ENCODE results near the gene PGGHG.
A peak's percentile ranks its signal among the peaks of the same experiment; 100 is the strongest.

Gene PGGHG

DNA sequence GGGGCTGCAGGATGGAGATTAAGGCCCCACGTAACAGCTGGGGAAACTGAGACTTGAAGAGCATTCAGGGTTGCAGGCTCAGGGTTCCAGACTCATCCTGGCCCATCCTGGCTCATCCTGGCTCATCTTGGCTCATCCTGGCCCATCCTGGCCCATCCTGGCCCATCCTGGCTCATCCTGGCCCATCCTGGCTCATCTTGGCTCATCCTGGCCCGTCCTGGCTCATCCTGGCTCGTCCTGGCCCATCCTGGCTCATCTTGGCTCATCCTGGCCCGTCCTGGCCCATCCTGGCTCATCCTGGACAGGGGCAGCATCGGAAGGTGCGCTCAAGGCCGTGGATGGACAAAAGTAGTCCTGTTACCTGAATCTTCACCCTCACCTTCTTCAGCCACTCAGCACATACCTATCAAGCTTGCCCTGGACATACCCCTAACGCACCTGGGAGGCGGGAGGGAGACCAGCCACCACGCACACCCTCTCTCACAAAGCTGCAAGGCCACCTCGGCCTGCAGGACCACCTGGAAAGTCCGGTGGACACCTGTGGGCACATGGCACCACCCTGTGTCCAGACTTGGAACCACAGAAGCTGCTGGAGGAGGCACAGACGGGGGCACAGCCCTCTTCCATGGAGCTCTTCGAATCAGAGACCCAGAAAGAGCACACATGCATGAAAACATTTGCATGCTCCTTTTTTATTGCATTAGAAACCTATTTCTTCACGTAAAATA is 31.0 kb upstream of the PGGHG start:
- H3K27ac ChIP-seq = no peak overlapping the region
- TF ChIP-seq ZFX (IDR thresholded peaks at IDR 0.05; ENCODE audit: borderline replicate concordance) (no peak), CTCF (IDR thresholded peaks at IDR 0.05) (peak; percentile 17; the same call in 1 of the 2 replicates)

DNA sequence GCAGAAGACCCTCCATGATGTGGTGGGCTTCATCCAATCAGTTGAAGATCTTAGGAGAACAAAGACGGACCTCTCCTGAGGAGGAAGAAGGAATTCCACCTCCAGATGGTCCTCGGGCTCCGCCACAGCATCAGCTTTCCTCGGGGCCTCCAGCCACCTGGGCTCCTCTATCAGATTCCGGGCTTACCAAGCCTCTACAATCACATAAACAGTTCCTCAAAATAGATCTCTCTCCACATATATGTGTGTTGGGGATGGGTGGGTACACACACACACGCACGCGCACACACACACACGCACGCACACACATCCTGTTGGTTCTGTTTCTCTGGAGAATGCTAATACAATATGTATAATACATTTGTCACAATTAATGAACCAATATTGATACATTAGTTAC is 29.5 kb upstream of the PGGHG start:
- no peak overlapping the region for H3K27ac ChIP-seq

DNA sequence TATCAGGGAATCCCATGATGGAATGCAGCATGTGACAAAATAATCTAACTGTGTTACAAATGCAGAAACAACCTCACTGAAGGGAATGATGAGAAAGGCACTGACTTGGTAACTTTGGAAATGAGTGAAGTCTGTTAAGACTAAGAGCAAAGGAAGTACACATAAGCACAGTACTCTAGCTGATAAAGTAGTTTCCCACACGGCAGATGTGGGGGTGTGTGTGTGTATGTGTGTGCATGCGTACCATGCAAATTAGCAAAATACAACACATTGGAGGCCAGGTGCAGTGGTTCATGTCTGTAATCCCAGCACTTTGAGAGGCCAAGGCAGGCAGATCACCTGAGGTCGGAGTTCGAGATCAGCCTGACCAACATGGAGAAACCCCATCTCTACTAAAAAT is 27.3 kb upstream of the PGGHG start:
- TF ChIP-seq ZFX (IDR thresholded peaks at IDR 0.05; ENCODE audit: borderline replicate concordance) = no peak
- TF ChIP-seq CTCF (IDR thresholded peaks at IDR 0.05) = no peak
- no peak overlapping the region for H3K27ac ChIP-seq

More for the DNA sequence above, 29.5 kb upstream of the PGGHG start:
- no peak for TF ChIP-seq CTCF (IDR thresholded peaks at IDR 0.05)
- TF ChIP-seq ZFX (IDR thresholded peaks at IDR 0.05; ENCODE audit: borderline replicate concordance) = no peak

GRCh38 chr11:266676-267439 is 22.1 kb upstream of the PGGHG start:
- TF ChIP-seq CTCF (IDR thresholded peaks at IDR 0.05) (no peak), ZFX (IDR thresholded peaks at IDR 0.05; ENCODE audit: borderline replicate concordance) (no peak)
- H3K27ac ChIP-seq = no peak overlapping the region; the same call in 1 of the 2 replicates

GRCh38 chr11:267491-267994 is 21.4 kb upstream of the PGGHG start:
- TF ChIP-seq ZFX (IDR thresholded peaks at IDR 0.05; ENCODE audit: borderline replicate concordance) (no peak), CTCF (IDR thresholded peaks at IDR 0.05) (no peak)
- H3K27ac ChIP-seq = peak overlapping the region; percentile 73

DNA sequence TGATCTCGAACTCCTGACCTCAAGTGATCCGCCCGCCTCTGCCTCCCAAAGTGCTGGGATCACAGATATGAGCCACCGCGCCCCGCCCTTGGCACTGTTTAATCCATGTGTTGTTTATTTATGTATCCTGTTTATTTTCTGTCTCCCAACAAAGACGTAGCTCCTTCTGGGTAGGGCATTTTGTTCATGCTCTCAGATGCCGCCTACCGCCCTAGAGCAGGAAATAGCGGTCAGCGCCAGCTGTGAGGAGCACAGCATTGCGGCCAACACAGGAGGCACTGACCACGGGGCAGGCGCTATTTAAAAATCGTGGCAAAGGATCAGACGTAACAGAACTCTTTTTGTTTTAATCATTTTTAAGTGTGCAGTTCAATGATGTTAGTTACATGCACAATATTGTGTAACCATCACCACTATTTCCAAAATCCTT is 20.2 kb upstream of the PGGHG start:
- peak overlapping the region; percentile 73 for H3K27ac ChIP-seq
- peak; percentile 64 for TF ChIP-seq CTCF (IDR thresholded peaks at IDR 0.05)

Data from 22Rv1 (cell line).